AG04450 (cell line): ENCODE data around the gene TBR1. TPM values are rescaled to one million over a fixed set of nuclear protein-coding genes. Genes with fewer than 3 reads are reported as not detected.

Experiments
- CTCF ChIA-PET: fragments of 300-600, 350-600 bp; formaldehyde crosslinking; extraction: SDS; loops from one replicate; lab custom pipeline; 2022; ENCODE audit warnings: antibody characterized with exemption, inconsistent platforms; lab: Charles Lee
- POLR2A ChIA-PET: fragments of 350-600 bp; formaldehyde crosslinking; extraction: SDS; loops from one replicate; lab custom pipeline; 2021; ENCODE audit warnings: antibody characterized with exemption, inconsistent platforms; lab: Yijun Ruan, JAX
- DNase-seq: peaks from one replicate; pipeline ENCODE4 v3.0.0-alpha.2; 2011; ENCODE audit warnings: low read depth, low spot score
- H3K27ac ChIP-seq: one replicate; pipeline ENCODE4 v1.5.1; 2012; ENCODE audit warnings: low read depth, low read length, control low read depth
- H3K27me3 ChIP-seq: one replicate; pipeline ENCODE4 v1.6.0; 2012; ENCODE audit warnings: low read length; ENCODE audit not compliant: control insufficient read depth, insufficient read depth
- H3K4me3 ChIP-seq: 2 replicates; pipeline ENCODE4 v1.5.1; 2011; ENCODE audit warnings: mild to moderate bottlenecking, low read depth, low read length, control low read depth
- H3K9me3 ChIP-seq: 2 replicates; pipeline ENCODE4 v1.5.1; 2012; ENCODE audit warnings: low read length; ENCODE audit not compliant: control insufficient read depth, insufficient read depth
- CTCF ChIP-seq: IDR thresholded peaks from 2 replicates; pipeline ENCODE4 v1.5.1; 2011; ENCODE audit warnings: low read depth, low read length, control low read depth, inconsistent platforms
- polyA plus RNA-seq: library from polyadenylated mRNA; depleted of rRNA; stranded (reverse); fragments of >200 nt; gene quantifications from 2 replicates; pipeline ENCODE4 v1.2.3, GENCODE V29; 2011

TBR1 gene
- polyA plus RNA-seq, 1 experiment = not detected

- Histone ChIP-seq H3K27me3 (peaks cover 76% of the 10 kb centered on the region), H3K9me3 (peaks cover 15% of the 10 kb centered on the region; the same call in 1 of the 2 replicates), H3K27ac (no peak overlapping the region), H3K4me3 (no peak overlapping the region)
- ChIA-PET CTCF (interaction anchor here (1.2 kb wide), 1 partner anchor 9 kb away, joined by 5 read pairs; no protein-coding TSS in a partner anchor), POLR2A (no interaction called here)
- no peak for DNase-seq
- TF ChIP-seq CTCF = no peak
These were observed 11.8 kb downstream of the TBR1 start for GRCh38 chr2:161427664-161428587.

GRCh38 chr2:161430386-161430785, 14.3 kb downstream of the TBR1 start:
- Histone ChIP-seq H3K27ac (no peak overlapping the region), H3K27me3 (peaks cover 57% of the 10 kb centered on the region), H3K4me3 (no peak overlapping the region), H3K9me3 (peaks cover 8% of the 10 kb centered on the region; the same call in 1 of the 2 replicates)
- DNase-seq = no peak
- ChIA-PET POLR2A (no interaction called here), CTCF (interaction anchor here (0.6 kb wide), 1 partner anchor 15 kb away, joined by 3 read pairs; no protein-coding TSS in a partner anchor)
- TF ChIP-seq CTCF = no peak

- TF ChIP-seq CTCF = no peak
- ChIA-PET CTCF (no interaction called here), POLR2A (no interaction called here)
These were observed 16.0 kb downstream of the TBR1 start for GRCh38 chr2:161432107-161432506.

GRCh38 chr2:161434118-161434517, 18.0 kb downstream of the TBR1 start:
- H3K27ac ChIP-seq = no peak overlapping the region
- POLR2A ChIA-PET = no interaction called here
- no peak for DNase-seq
- no peak overlapping the region for H3K4me3 ChIP-seq
- no peaks in the 10 kb centered on the region for H3K9me3 ChIP-seq
- TF ChIP-seq CTCF = no peak
- CTCF ChIA-PET = no interaction called here
- peaks cover 25% of the 10 kb centered on the region for H3K27me3 ChIP-seq

More at GRCh38 chr2:161432107-161432506, 16.0 kb downstream of the TBR1 start:
- no peak for DNase-seq
- no peak overlapping the region for H3K4me3 ChIP-seq
- peaks cover 8% of the 10 kb centered on the region; the same call in 1 of the 2 replicates for H3K9me3 ChIP-seq
- no peak overlapping the region for H3K27ac ChIP-seq
- peaks cover 43% of the 10 kb centered on the region for H3K27me3 ChIP-seq

GRCh38 chr2:161436411-161436810, 20.3 kb downstream of the TBR1 start:
- no peak for TF ChIP-seq CTCF
- no peak overlapping the region for H3K4me3 ChIP-seq
- no peak overlapping the region for H3K27ac ChIP-seq
- POLR2A ChIA-PET = no interaction called here
- CTCF ChIA-PET = interaction anchor here (1.2 kb wide), 1 partner anchor 9 kb away, joined by 5 read pairs; no protein-coding TSS in a partner anchor
- no peaks in the 10 kb centered on the region for H3K9me3 ChIP-seq
- peak; percentile 26 for DNase-seq
- peaks cover 14% of the 10 kb centered on the region for H3K27me3 ChIP-seq
